ENCODE results near the gene DDX3X.
A peak's percentile ranks its signal among the peaks of the same experiment; 100 is the strongest.

Gene DDX3X

GRCh38 chrX:41333003-41333743 is 789 bp upstream of the DDX3X start (continued):
- TF ChIP-seq ZNF791 (tag by site-specific recombination; IDR thresholded peaks at IDR 0.05) (no peak), OVOL3 (tag by site-specific recombination; IDR thresholded peaks at IDR 0.05) (peak; percentile 92), TSHZ1 (tag by site-specific recombination; IDR thresholded peaks at IDR 0.05; ENCODE audit: borderline replicate concordance) (no peak; the same call in 1 of the 2 replicates), ZNF148 (tag by site-specific recombination; IDR thresholded peaks at IDR 0.05; ENCODE audit: borderline replicate concordance) (no peak), ZBTB11 (tag by site-specific recombination; conservative IDR thresholded peaks at IDR 0.05; ENCODE audit: low read depth) (peak; percentile 93), BCL11A (tag by site-specific recombination; IDR thresholded peaks at IDR 0.05; ENCODE audit: low read depth) (no peak), ZNF843 (tag by site-specific recombination; IDR thresholded peaks at IDR 0.05) (no peak; the same call in none of the 2 replicates), ZNF398 (tag by site-specific recombination; IDR thresholded peaks at IDR 0.05) (peak; percentile 100), ZNF596 (tag by site-specific recombination; IDR thresholded peaks at IDR 0.05) (peak; percentile 61; the same call in 1 of the 2 replicates), ZNF571 (tag by site-specific recombination; IDR thresholded peaks at IDR 0.05) (no peak), ZNF513 (tag by site-specific recombination; IDR thresholded peaks at IDR 0.05) (peak; percentile 68), GLI2 (tag by site-specific recombination; IDR thresholded peaks at IDR 0.05; ENCODE audit: borderline replicate concordance, low read depth) (no peak; the same call in 1 of the 2 replicates), ZNF792 (tag by site-specific recombination; IDR thresholded peaks at IDR 0.05) (no peak), PATZ1 (tag by site-specific recombination; IDR thresholded peaks at IDR 0.05) (peak; percentile 100), ZSCAN23 (tag by site-specific recombination; IDR thresholded peaks at IDR 0.05) (peak; percentile 88), ZSCAN16 (tag by site-specific recombination; IDR thresholded peaks at IDR 0.05) (no peak), SP7 (tag by site-specific recombination; IDR thresholded peaks at IDR 0.05) (peak; percentile 84), ZNF549 (tag by site-specific recombination; IDR thresholded peaks at IDR 0.05) (no peak), ZNF654 (tag by site-specific recombination; IDR thresholded peaks at IDR 0.05; ENCODE audit: low read depth) (no peak), ZNF48 (tag by site-specific recombination; IDR thresholded peaks at IDR 0.05) (no peak), ZNF16 (tag by site-specific recombination; IDR thresholded peaks at IDR 0.05; ENCODE audit: low read depth) (no peak), KLF17 (tag by site-specific recombination; IDR thresholded peaks at IDR 0.05) (peak; percentile 92), ZNF544 (tag by site-specific recombination; IDR thresholded peaks at IDR 0.05) (no peak)

All from HEK293 (cell line).